Measurements from ENCODE around the gene SLAMF9. TPM values are rescaled to one million over a fixed set of nuclear protein-coding genes. Genes with fewer than 3 reads are reported as not detected.

Gene SLAMF9
- total RNA-seq, result not detected

GRCh38 chr1:159953536-159954515, at the start of gene SLAMF9:
SLAMF9 (minus strand) TSS chr1:159954237; CDS start chr1:159954137, 100 bp downstream.
- Histone ChIP-seq H3K27ac (no peak within 1 kb of the TSS), H3K36me3 (no peaks in the 10 kb centered on the region), H3K4me3 (replicated peaks in 1 of 3) (no peak within 1 kb of the TSS), H3K4me1 (peaks cover 6 to 8% of the 10 kb centered on the region in 2 donors), H3K9me3 (no peaks in the 10 kb centered on the region), H3K27me3 (no peaks in the 10 kb centered on the region)
- 75 to 86% methylated on average over 11 of the region's 11 CpGs for WGBS, 2 donors
- intact Hi-C loops (cut with DNase I), result no loop called here
- no peak for DNase-seq
- TF ChIP-seq POLR2A (IDR thresholded peaks at IDR 0.05) (no peak), CTCF (IDR thresholded peaks at IDR 0.05) (no peak)

- Histone ChIP-seq H3K27ac (no peak overlapping the region), H3K9me3 (no peaks in the 10 kb centered on the region), H3K4me3 (replicated peaks in 1 of 3) (no peak overlapping the region), H3K4me1 (no peaks in the 10 kb centered on the region), H3K36me3 (no peaks in the 10 kb centered on the region), H3K27me3 (no peaks in the 10 kb centered on the region)
- TF ChIP-seq CTCF (IDR thresholded peaks at IDR 0.05) (no peak), POLR2A (IDR thresholded peaks at IDR 0.05) (no peak)
- intact Hi-C loops (cut with DNase I), result no loop called here
- no peak for DNase-seq
- 76 to 77% methylated on average over 2 of the region's 2 CpGs for WGBS, 2 donors
Measured at GRCh38 chr1:160001440-160001839, 47.4 kb upstream of the SLAMF9 start.

- Histone ChIP-seq H3K27me3 (no peaks in the 10 kb centered on the region), H3K9me3 (no peaks in the 10 kb centered on the region), H3K4me3 (replicated peaks in 1 of 3) (no peak overlapping the region), H3K4me1 (no peaks in the 10 kb centered on the region), H3K36me3 (no peaks in the 10 kb centered on the region), H3K27ac (no peak overlapping the region)
- WGBS, 2 donors, result 56 to 63% methylated on average over 4 of the region's 4 CpGs
- no peak for DNase-seq
- intact Hi-C loops (cut with DNase I), result no loop called here
- no peak for TF ChIP-seq POLR2A (IDR thresholded peaks at IDR 0.05)
- no peak for TF ChIP-seq CTCF (IDR thresholded peaks at IDR 0.05)
Measured at GRCh38 chr1:159999204-159999603, 45.2 kb upstream of the SLAMF9 start.

GRCh38 chr1:159996653-159997052, 42.6 kb upstream of the SLAMF9 start:
- H3K36me3 ChIP-seq, result no peaks in the 10 kb centered on the region
- H3K27me3 ChIP-seq, result no peaks in the 10 kb centered on the region
- no peak for TF ChIP-seq POLR2A (IDR thresholded peaks at IDR 0.05)
- no peak for TF ChIP-seq CTCF (IDR thresholded peaks at IDR 0.05)
- H3K27ac ChIP-seq, result no peak overlapping the region
- DNase-seq, result peak; percentile 25
- no peaks in the 10 kb centered on the region for H3K9me3 ChIP-seq
- no peaks in the 10 kb centered on the region for H3K4me1 ChIP-seq
- intact Hi-C loops (cut with DNase I), result no loop called here
- no peak overlapping the region for H3K4me3 ChIP-seq (replicated peaks in 1 of 3)

- no peak for DNase-seq
- Histone ChIP-seq H3K4me3 (replicated peaks in 1 of 3) (no peak overlapping the region), H3K27ac (no peak overlapping the region), H3K27me3 (no peaks in the 10 kb centered on the region), H3K4me1 (no peaks in the 10 kb centered on the region), H3K36me3 (no peaks in the 10 kb centered on the region), H3K9me3 (no peaks in the 10 kb centered on the region)
- 94 to 98% methylated on average over 2 of the region's 2 CpGs for WGBS, 2 donors
- intact Hi-C loops (cut with DNase I), result no loop called here
- no peak for TF ChIP-seq CTCF (IDR thresholded peaks at IDR 0.05)
Measured at GRCh38 chr1:159994896-159995295, 40.9 kb upstream of the SLAMF9 start.

Measured in thyroid gland (tissue), 4 donors.